GM23338 (cell line): Measurements from ENCODE around the gene ART1. TPM values are rescaled to one million over a fixed set of nuclear protein-coding genes. Genes with fewer than 3 reads are reported as not detected.
"Not testable (repeated sequence)": the region's sequence is repeated elsewhere in the genome, so short reads cannot be mapped to it uniquely, and the experiment has no call there.

Experiments used
- ATAC-seq: fragments of 200-7000 bp; cut with Tn5 transposase; 3 replicates; pipeline ENCODE4 v1.9.1; 2020
- DNase-seq: peaks from one replicate; pipeline ENCODE4 v3.0.0-alpha.2; 2015; ENCODE audit warnings: low spot score
- H2AFZ ChIP-seq: fragments of 200-600 bp; sonication (generic); 2 replicates; pipeline ENCODE4 v1.8.0; 2016; ENCODE audit warnings: antibody characterized with exemption, mild to moderate bottlenecking, moderate library complexity
- H3F3A ChIP-seq: fragments of 200-600 bp; sonication (generic); replicated peaks from 2 replicates; pipeline ENCODE4 v1.8.0; 2017; ENCODE audit warnings: antibody characterized with exemption, mixed run types, low read depth
- H3K27ac ChIP-seq: fragments of 200-600 bp; sonication (generic); 2 replicates; pipeline ENCODE4 v1.6.1; 2016; ENCODE audit warnings: low read depth
- H3K27me3 ChIP-seq: fragments of 200-600 bp; sonication (generic); 2 replicates; pipeline ENCODE4 v1.8.0; 2016; ENCODE audit warnings: mild to moderate bottlenecking, mixed run types, moderate library complexity; ENCODE audit not compliant: insufficient read depth
- H3K36me3 ChIP-seq: fragments of 200-600 bp; sonication (generic); 2 replicates; pipeline ENCODE4 v1.8.0; 2016; ENCODE audit warnings: mild to moderate bottlenecking; ENCODE audit not compliant: insufficient read depth
- H3K4me1 ChIP-seq: fragments of 200-600 bp; sonication (generic); 2 replicates; pipeline ENCODE4 v1.8.0; 2016; ENCODE audit warnings: mild to moderate bottlenecking, moderate library complexity; ENCODE audit not compliant: insufficient read depth
- H3K4me2 ChIP-seq: fragments of 200-600 bp; sonication (generic); 2 replicates; pipeline ENCODE4 v1.7.1; 2017; ENCODE audit warnings: mixed run types
- H3K4me3 ChIP-seq: fragments of 200-600 bp; sonication (generic); 2 replicates; pipeline ENCODE4 v1.6.1; 2016; ENCODE audit warnings: mixed run types
- H3K79me2 ChIP-seq: fragments of 200-600 bp; sonication (generic); replicated peaks from 2 replicates; pipeline ENCODE4 v1.8.0; 2017; ENCODE audit warnings: mild to moderate bottlenecking; ENCODE audit not compliant: insufficient read depth
- H3K9me2 ChIP-seq: fragments of 200-600 bp; sonication (generic); 2 replicates; pipeline ENCODE4 v1.8.0; 2017; ENCODE audit not compliant: insufficient read depth
- H4K20me1 ChIP-seq: fragments of 200-600 bp; sonication (generic); replicated peaks from 2 replicates; pipeline ENCODE4 v1.8.0; 2017; ENCODE audit warnings: mild to moderate bottlenecking; ENCODE audit not compliant: insufficient read depth
- H3K27ac Mint-ChIP-seq: 2 replicates; pipeline ENCODE4 v1.8.0; 2020; ENCODE audit warnings: inconsistent platforms, mild to moderate bottlenecking, moderate library complexity, mixed read lengths
- H3K27me3 Mint-ChIP-seq: 3 replicates; pipeline ENCODE4 v1.8.0; 2022; ENCODE audit warnings: low read depth, mild to moderate bottlenecking, moderate library complexity, mixed read lengths, inconsistent platforms; ENCODE audit not compliant: insufficient read depth, poor library complexity
- H3K36me3 Mint-ChIP-seq: 3 replicates; pipeline ENCODE4 v1.8.0; 2021; ENCODE audit warnings: low read depth, mild to moderate bottlenecking, inconsistent platforms, moderate library complexity, mixed read lengths
- H3K4me1 Mint-ChIP-seq: 3 replicates; pipeline ENCODE4 v1.8.0; 2020; ENCODE audit warnings: mild to moderate bottlenecking, inconsistent platforms, mixed read lengths
- H3K4me3 Mint-ChIP-seq: 3 replicates; pipeline ENCODE4 v1.8.0; 2021; ENCODE audit warnings: moderate library complexity, mild to moderate bottlenecking, inconsistent platforms, mixed read lengths
- H3K9me3 Mint-ChIP-seq: 3 replicates; pipeline ENCODE4 v1.8.0; 2020; ENCODE audit warnings: moderate library complexity, mild to moderate bottlenecking, inconsistent platforms, mixed read lengths
- CREB1 ChIP-seq: fragments of 250-450 bp; sonication (Bioruptor Pico); IDR thresholded peaks from 2 replicates; pipeline ENCODE4 v1.5.0; 2020; ENCODE audit warnings: low read depth, mild to moderate bottlenecking, moderate library complexity
- EZH2 ChIP-seq: fragments of 200-600 bp; sonication (generic); IDR thresholded peaks from one replicate; pipeline ENCODE4 v1.8.0; 2017; ENCODE audit warnings: antibody characterized with exemption, mild to moderate bottlenecking, low read depth; ENCODE audit not compliant: unreplicated experiment
- EZH2phosphoT487 ChIP-seq: fragments of 200-600 bp; sonication (generic); IDR thresholded peaks from one replicate; pipeline ENCODE4 v1.8.1; 2018; ENCODE audit warnings: antibody characterized with exemption; ENCODE audit not compliant: unreplicated experiment
- POLR2AphosphoS5 ChIP-seq: IDR thresholded peaks from 2 replicates; pipeline ENCODE4 v1.6.1; 2016; ENCODE audit warnings: antibody characterized with exemption, low read depth
- ZNF331 ChIP-seq: fragments of 250-450 bp; sonication (Bioruptor Pico); IDR thresholded peaks from 2 replicates; pipeline ENCODE4 v1.5.0; 2020; ENCODE audit warnings: low read depth, mild to moderate bottlenecking, moderate library complexity
- long read RNA-seq: library from polyadenylated mRNA; unstranded; transcript quantifications from one replicate; pipeline ENCODE4 v2.0.0, GENCODE V29; 2020; ENCODE audit not compliant: unreplicated experiment
- polyA plus RNA-seq: library from polyadenylated mRNA; unstranded; fragments of >200 nt; fragmentation: Nextera tagmentation; extraction: Ambion mirVana; gene quantifications from 2 replicates; pipeline ENCODE4 v1.2.1, GENCODE V29; 2016
- total RNA-seq: library from RNA; depleted of rRNA; stranded (reverse); fragments of >200 nt; shearing (Covaris generic); gene quantifications from 2 replicates; pipeline ENCODE4 v1.2.3, GENCODE V29; 2014; rRNA removed
- TF ChIP-seq, protein P1 (sequence below): IDR thresholded peaks from one replicate; pipeline ENCODE4 v1.6.1; 2018; ENCODE audit warnings: antibody characterized with exemption; ENCODE audit not compliant: unreplicated experiment
- TF ChIP-seq, protein P2 (sequence below), 2 experiments: fragments of 200-600 bp in 1 of 2; sonication (generic) in 1 of 2; conservative IDR thresholded peaks; 2 replicates each; pipeline versions ENCODE4 v1.5.1 to v1.6.1; 2016 to 2017; ENCODE audit warnings: antibody characterized with exemption in 2 of 2, low read depth in 2 of 2, mild to moderate bottlenecking in 2 of 2, moderate library complexity in 1 of 2

Gene ART1, protein sequence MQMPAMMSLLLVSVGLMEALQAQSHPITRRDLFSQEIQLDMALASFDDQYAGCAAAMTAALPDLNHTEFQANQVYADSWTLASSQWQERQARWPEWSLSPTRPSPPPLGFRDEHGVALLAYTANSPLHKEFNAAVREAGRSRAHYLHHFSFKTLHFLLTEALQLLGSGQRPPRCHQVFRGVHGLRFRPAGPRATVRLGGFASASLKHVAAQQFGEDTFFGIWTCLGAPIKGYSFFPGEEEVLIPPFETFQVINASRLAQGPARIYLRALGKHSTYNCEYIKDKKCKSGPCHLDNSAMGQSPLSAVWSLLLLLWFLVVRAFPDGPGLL
- total RNA-seq = not detected in 2 replicates
- not detected in 2 replicates for polyA plus RNA-seq
- long read RNA-seq = 0 reads

DNA sequence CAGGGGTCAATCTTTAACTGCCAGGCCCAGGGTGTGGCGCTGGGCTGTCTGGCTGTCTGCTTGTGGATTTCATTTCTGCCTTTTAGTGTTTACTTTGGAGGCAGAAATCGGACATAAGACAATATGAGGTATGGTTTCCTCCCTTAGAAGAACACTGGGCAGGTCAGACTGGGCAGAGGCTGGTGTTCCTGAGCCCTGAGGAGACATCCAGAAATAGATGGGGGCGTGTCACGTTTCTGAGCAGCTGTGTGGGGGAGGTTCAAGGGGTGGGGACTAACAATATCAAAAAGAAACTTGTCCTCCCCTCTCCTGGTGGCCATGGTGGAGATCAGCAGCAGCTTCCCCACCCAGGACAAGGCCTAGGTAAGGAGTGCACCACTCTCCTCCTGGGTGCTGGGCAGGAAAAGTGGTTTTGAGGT, at the start of gene ART1:
ART1 (plus strand) TSS at position 312 of the 419 bp plus-strand sequence. CDS start 14,086 bp downstream, outside the sequence.
- Mint-ChIP-seq H3K27me3 (peaks cover 31% of the 10 kb centered on the region), H3K4me1 (peaks cover 13% of the 10 kb centered on the region), H3K27ac (no peak within 1 kb of the TSS), H3K4me3 (no peak within 1 kb of the TSS), H3K9me3 (peaks cover 47% of the 10 kb centered on the region), H3K36me3 (peaks cover 28% of the 10 kb centered on the region)
- no peak for ATAC-seq
- H2AFZ ChIP-seq = no peak within 1 kb of the TSS
- peaks cover 12% of the 10 kb centered on the region; the same call in 1 of the 2 replicates for H3F3A ChIP-seq
- no peak for DNase-seq
- H3K27me3 ChIP-seq = peaks cover 8% of the 10 kb centered on the region; the same call in 1 of the 2 replicates
- H3K79me2 ChIP-seq = no peaks in the 10 kb centered on the region
- no peak within 1 kb of the TSS for H3K27ac ChIP-seq
- H3K4me1 ChIP-seq = no peaks in the 10 kb centered on the region; the same call in 1 of the 2 replicates
- no peaks in the 10 kb centered on the region for H3K9me2 ChIP-seq
- TF ChIP-seq EZH2 = no peak
- TF ChIP-seq ZNF331 (CRISPR knock-in tag) = no peak
- no peak for TF ChIP-seq POLR2AphosphoS5
- no peak for TF ChIP-seq EZH2phosphoT487
- no peak within 1 kb of the TSS for H3K4me3 ChIP-seq
- H4K20me1 ChIP-seq = no peaks in the 10 kb centered on the region
- H3K4me2 ChIP-seq = no peak within 1 kb of the TSS
- no peaks in the 10 kb centered on the region for H3K36me3 ChIP-seq

DNA sequence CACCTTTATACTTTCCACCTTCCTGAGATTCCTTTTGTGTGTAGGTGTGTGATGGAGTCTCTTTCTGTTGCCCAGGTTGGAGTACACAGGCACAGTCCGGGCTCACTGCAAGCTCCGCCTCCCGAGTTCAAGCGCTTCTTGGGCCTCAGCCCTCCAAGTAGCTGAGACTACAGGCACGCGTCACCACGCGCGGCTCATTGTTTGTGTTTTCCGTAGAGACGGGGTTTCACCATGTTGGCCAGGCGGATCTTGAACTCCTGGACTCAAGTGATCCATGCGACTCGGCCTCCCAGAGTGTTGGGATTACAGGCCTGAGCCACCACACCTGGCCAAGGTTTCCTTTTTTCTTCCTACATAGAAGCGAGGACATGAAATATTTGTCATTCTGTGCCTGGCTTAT, 47.2 kb upstream of the ART1 start:
- H3K27ac ChIP-seq, H3K27me3 Mint-ChIP-seq, H3K4me1 ChIP-seq, H3K4me3 Mint-ChIP-seq, H3K4me1 Mint-ChIP-seq, H2AFZ ChIP-seq, H3F3A ChIP-seq, H3K4me3 ChIP-seq, H3K9me2 ChIP-seq, H3K9me3 Mint-ChIP-seq, H4K20me1 ChIP-seq, ATAC-seq, H3K4me2 ChIP-seq, H3K27ac Mint-ChIP-seq, H3K79me2 ChIP-seq, H3K36me3 Mint-ChIP-seq, H3K36me3 ChIP-seq, DNase-seq, H3K27me3 ChIP-seq: not testable (repeated sequence)

DNA sequence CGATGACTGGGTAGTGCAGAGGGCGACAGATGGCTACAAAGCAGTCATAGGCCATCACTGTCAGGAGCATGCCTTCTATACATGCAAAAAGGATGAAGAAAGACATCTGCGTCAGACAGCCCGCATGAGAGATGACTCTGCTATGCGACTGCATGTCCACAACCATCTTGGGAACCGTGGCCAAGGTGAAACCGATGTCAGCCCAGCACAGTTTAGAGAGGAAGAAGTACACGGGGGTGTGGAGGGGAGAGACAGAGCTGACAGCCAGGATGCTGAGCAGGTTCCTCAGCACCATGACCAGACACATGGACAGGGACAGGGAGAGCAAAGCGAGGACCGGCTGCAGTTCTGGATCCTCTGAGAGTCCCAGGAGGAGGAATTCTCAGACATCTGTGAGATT, 44.7 kb upstream of the ART1 start:
- not testable (repeated sequence) for H3K79me2 ChIP-seq, H3K4me2 ChIP-seq, H3K36me3 Mint-ChIP-seq, H3F3A ChIP-seq, ATAC-seq, H3K27ac ChIP-seq, H3K4me3 Mint-ChIP-seq, H3K4me3 ChIP-seq, H3K4me1 ChIP-seq, H3K27me3 ChIP-seq, H3K9me2 ChIP-seq, H3K4me1 Mint-ChIP-seq, H2AFZ ChIP-seq, H3K27ac Mint-ChIP-seq, H3K36me3 ChIP-seq, H3K9me3 Mint-ChIP-seq, DNase-seq, H3K27me3 Mint-ChIP-seq, H4K20me1 ChIP-seq

DNA sequence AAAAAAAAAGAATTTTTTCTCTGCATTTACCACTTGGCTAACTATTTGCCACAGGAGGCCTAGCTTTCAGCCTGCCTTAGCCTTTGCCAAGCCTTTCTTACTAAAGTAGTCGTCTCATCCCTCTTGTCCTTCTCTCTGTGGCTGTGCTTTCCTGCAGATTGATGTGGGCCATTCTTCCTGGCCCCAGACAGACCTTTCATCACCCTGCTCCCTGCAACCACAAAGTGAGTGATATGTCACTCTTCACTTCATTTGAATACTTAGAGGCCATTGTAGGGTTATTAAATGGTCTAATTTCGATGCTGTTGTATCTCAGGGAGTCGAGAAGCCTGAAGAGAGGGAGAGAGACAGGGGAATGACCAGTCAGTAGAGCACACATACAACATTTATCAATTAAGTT, 40.8 kb upstream of the ART1 start:
- Histone ChIP-seq H2AFZ (no peak overlapping the region), H3K27me3 (no peaks in the 10 kb centered on the region), H3K79me2 (no peaks in the 10 kb centered on the region), H4K20me1 (no peaks in the 10 kb centered on the region), H3K27ac (no peak overlapping the region), H3K4me2 (no peak overlapping the region), H3F3A (no peaks in the 10 kb centered on the region), H3K9me2 (no peaks in the 10 kb centered on the region), H3K4me3 (no peak overlapping the region), H3K4me1 (no peaks in the 10 kb centered on the region), H3K36me3 (no peaks in the 10 kb centered on the region)
- no peak for ATAC-seq
- no peaks in the 10 kb centered on the region for H3K4me1 Mint-ChIP-seq
- no peak overlapping the region for H3K4me3 Mint-ChIP-seq
- H3K27me3 Mint-ChIP-seq = no peaks in the 10 kb centered on the region
- no peaks in the 10 kb centered on the region for H3K36me3 Mint-ChIP-seq
- no peak overlapping the region for H3K27ac Mint-ChIP-seq
- no peaks in the 10 kb centered on the region for H3K9me3 Mint-ChIP-seq
- no peak for DNase-seq
- TF ChIP-seq CREB1 (CRISPR knock-in tag) = no peak
- TF ChIP-seq, protein P1, sequence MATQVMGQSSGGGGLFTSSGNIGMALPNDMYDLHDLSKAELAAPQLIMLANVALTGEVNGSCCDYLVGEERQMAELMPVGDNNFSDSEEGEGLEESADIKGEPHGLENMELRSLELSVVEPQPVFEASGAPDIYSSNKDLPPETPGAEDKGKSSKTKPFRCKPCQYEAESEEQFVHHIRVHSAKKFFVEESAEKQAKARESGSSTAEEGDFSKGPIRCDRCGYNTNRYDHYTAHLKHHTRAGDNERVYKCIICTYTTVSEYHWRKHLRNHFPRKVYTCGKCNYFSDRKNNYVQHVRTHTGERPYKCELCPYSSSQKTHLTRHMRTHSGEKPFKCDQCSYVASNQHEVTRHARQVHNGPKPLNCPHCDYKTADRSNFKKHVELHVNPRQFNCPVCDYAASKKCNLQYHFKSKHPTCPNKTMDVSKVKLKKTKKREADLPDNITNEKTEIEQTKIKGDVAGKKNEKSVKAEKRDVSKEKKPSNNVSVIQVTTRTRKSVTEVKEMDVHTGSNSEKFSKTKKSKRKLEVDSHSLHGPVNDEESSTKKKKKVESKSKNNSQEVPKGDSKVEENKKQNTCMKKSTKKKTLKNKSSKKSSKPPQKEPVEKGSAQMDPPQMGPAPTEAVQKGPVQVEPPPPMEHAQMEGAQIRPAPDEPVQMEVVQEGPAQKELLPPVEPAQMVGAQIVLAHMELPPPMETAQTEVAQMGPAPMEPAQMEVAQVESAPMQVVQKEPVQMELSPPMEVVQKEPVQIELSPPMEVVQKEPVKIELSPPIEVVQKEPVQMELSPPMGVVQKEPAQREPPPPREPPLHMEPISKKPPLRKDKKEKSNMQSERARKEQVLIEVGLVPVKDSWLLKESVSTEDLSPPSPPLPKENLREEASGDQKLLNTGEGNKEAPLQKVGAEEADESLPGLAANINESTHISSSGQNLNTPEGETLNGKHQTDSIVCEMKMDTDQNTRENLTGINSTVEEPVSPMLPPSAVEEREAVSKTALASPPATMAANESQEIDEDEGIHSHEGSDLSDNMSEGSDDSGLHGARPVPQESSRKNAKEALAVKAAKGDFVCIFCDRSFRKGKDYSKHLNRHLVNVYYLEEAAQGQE = no peak
- TF ChIP-seq, protein P2, sequence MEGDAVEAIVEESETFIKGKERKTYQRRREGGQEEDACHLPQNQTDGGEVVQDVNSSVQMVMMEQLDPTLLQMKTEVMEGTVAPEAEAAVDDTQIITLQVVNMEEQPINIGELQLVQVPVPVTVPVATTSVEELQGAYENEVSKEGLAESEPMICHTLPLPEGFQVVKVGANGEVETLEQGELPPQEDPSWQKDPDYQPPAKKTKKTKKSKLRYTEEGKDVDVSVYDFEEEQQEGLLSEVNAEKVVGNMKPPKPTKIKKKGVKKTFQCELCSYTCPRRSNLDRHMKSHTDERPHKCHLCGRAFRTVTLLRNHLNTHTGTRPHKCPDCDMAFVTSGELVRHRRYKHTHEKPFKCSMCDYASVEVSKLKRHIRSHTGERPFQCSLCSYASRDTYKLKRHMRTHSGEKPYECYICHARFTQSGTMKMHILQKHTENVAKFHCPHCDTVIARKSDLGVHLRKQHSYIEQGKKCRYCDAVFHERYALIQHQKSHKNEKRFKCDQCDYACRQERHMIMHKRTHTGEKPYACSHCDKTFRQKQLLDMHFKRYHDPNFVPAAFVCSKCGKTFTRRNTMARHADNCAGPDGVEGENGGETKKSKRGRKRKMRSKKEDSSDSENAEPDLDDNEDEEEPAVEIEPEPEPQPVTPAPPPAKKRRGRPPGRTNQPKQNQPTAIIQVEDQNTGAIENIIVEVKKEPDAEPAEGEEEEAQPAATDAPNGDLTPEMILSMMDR (conservative IDR thresholded peaks at IDR 0.05; ENCODE audit: low read depth in 2 of 2) = no peak
